IPS DF 6.9 (cell line): Measurements from ENCODE around the gene SCUBE3.

Experiments used
- DNase-seq: peaks from one replicate; pipeline ENCODE4 v3.0.0-alpha.2; 2013; ENCODE audit warnings: low read depth, low spot score
- H3K27ac ChIP-seq: one replicate; pipeline ENCODE4 v1.5.1; 2013; ENCODE audit warnings: low read length, control low read depth
- H3K27me3 ChIP-seq: 2 replicates; pipeline ENCODE4 v1.6.1; 2013; ENCODE audit warnings: mild to moderate bottlenecking, low read length; ENCODE audit not compliant: control insufficient read depth, insufficient read depth
- H3K36me3 ChIP-seq: 2 replicates; pipeline ENCODE4 v1.6.1; 2013; ENCODE audit warnings: low read length; ENCODE audit not compliant: control insufficient read depth, insufficient read depth
- H3K4me1 ChIP-seq: 2 replicates; pipeline ENCODE4 v1.6.1; 2013; ENCODE audit warnings: low read length; ENCODE audit not compliant: control insufficient read depth, insufficient read depth
- H3K4me3 ChIP-seq: 2 replicates; pipeline ENCODE4 v1.5.1; 2013; ENCODE audit warnings: mild to moderate bottlenecking, low read length
- H3K9me3 ChIP-seq: 2 replicates; pipeline ENCODE4 v1.6.1; 2013; ENCODE audit warnings: low read length, inconsistent platforms; ENCODE audit not compliant: control insufficient read depth, insufficient read depth
- WGBS: extraction: QIAGEN DNeasy Blood & Tissue Kit; methylation state at CpG from one replicate; pipeline ENCODE4 v1.1.7; 2013; ENCODE audit warnings: mixed read lengths, missing lambda C conversion rate; ENCODE audit not compliant: insufficient read length, insufficient coverage; 5-methylcytosine and 5-hydroxymethylcytosine counted together

Gene SCUBE3

DNA sequence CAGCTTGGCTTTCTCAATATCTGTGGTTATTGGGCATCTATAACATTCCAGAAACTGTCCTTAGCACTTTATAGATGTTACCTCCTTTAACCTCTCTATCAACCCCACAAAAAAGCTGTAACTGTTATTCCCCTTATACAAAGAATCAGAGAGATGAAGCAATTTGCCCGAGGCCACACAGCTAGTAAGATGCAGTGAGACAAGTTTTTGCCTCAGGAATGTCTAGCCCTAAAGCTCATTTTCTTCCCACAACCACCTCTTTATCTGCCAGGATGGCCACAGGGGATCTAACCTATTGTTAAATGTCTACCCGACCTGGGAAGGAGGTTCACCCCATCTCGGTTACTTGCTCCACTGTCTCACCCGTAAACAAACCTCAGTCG is 40.7 kb upstream of the SCUBE3 start:
- H3K9me3 ChIP-seq = no peaks in the 10 kb centered on the region
- no CpG with 5 or more reads among the region's 5 CpGs for WGBS
- H3K4me1 ChIP-seq = no peaks in the 10 kb centered on the region; the same call in 1 of the 2 replicates
- H3K27ac ChIP-seq = no peak overlapping the region
- H3K4me3 ChIP-seq = no peak overlapping the region
- no peaks in the 10 kb centered on the region for H3K27me3 ChIP-seq
- no peak for DNase-seq
- H3K36me3 ChIP-seq = no peaks in the 10 kb centered on the region

DNA sequence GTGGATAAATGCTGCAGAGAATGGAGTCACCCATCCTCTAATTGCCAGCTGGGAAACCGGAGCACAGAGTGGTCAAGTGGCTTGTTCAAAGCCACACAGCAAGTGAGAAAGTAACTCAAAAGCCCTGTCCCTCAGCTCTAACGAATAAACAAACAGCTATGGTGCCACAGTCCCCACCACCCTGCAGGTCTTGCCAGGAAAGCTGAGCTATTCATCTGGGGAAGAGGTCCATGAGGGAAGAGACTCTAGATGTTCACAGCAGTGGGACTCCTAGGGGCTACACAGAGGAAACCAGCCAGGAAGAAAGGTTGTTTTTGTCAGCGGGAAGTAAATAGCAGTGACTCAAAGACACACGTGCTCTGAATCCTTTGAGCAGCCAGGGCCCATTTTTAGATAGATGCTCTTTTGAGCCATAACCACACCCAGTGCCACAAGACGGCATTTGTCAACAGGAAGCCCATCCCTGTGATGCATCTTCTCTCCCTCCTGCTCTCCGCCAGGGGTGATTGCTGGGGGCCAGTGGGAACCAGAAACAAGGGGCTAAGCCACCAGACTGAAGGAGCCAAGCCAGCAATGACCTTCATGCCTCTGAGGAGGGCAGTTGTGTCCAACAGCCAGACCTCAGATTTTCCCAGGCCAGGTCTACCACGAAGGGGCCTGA is 40.2 kb upstream of the SCUBE3 start:
- WGBS = no CpG with 5 or more reads among the region's 7 CpGs
- Histone ChIP-seq H3K4me3 (no peak overlapping the region), H3K9me3 (no peaks in the 10 kb centered on the region), H3K4me1 (no peaks in the 10 kb centered on the region; the same call in 1 of the 2 replicates), H3K36me3 (no peaks in the 10 kb centered on the region), H3K27me3 (no peaks in the 10 kb centered on the region), H3K27ac (no peak overlapping the region)
- DNase-seq = no peak

DNA sequence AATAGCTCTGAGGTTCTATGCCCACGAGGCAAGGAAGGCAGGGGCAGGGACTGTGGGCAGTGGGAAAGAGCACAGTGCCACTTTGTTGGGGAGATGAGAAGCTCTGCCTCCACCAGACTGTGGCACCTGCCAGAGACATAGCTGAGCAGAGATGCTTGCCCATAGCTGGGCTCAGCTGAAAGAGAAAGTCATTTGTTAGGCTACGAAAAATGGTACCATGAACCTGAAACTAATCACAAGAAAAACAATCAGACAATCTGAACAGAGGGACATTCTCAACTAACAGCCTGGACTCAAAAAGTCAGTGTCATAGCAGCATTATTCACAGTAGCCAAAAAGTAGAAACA is 39.7 kb upstream of the SCUBE3 start:
- Histone ChIP-seq H3K27ac (no peak overlapping the region), H3K36me3 (no peaks in the 10 kb centered on the region)
- no peak for DNase-seq

DNA sequence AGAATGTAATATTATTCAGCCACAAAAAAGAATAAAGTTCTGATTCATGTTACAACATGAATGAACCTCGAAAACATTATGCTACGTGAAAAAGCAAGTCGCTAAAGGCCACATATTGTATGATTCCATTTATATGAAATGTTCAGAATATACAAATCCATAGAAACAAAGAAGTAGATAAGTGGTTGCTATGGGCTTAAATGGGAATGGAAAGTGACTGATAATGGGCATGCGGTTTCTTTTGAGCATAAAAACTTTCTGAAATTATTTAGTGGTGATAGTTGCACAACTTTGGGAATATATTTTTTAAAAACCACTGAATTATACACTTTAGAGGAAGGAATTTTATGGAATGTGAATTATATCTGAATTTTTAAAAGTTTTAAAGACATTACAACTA is 39.3 kb upstream of the SCUBE3 start:
- WGBS = no CpG with 5 or more reads among the region's 4 CpGs
- Histone ChIP-seq H3K27me3 (no peaks in the 10 kb centered on the region), H3K36me3 (no peaks in the 10 kb centered on the region), H3K4me3 (no peak overlapping the region), H3K9me3 (no peaks in the 10 kb centered on the region), H3K4me1 (no peaks in the 10 kb centered on the region), H3K27ac (no peak overlapping the region)
- no peak for DNase-seq

More for the DNA sequence above, 39.7 kb upstream of the SCUBE3 start:
- no peak overlapping the region for H3K4me3 ChIP-seq
- H3K27me3 ChIP-seq = no peaks in the 10 kb centered on the region
- no peaks in the 10 kb centered on the region for H3K9me3 ChIP-seq
- WGBS = no CpG with 5 or more reads among the region's 2 CpGs
- H3K4me1 ChIP-seq = no peaks in the 10 kb centered on the region

DNA sequence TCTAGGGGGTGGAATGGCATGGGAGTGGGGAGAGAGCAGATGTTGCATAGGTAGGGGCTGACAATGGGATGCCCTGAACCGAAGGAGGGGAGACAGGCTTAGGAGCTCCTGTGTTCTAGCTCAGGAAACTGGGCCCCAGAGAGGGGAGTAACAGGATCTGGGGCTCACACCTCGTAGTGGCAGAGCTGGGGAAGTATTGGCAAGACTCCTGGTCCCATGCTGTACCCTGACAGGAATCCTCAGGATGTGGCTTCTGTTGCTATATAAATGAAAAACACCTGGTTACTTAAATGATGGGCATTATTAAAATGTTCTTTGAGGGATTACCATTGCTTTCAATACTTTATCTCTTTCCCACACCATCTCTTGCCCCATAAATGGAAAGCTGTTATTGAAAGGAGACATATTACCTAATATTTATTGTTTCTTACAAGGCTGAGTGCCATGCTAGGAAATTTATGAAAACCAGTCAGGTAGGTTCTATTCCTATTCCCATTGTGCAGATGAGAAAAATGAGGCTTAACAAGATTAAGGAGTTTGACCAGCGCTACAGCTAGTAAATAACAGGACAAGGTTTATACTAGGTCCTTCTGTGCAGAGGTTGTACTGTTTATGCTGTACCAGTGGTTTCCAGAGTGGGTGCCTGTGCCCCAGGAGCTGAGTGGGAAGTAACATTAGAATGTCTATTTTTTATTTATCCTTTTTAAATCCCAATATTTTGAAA is 37.3 kb upstream of the SCUBE3 start:
- H3K27ac ChIP-seq = no peak overlapping the region

DNA sequence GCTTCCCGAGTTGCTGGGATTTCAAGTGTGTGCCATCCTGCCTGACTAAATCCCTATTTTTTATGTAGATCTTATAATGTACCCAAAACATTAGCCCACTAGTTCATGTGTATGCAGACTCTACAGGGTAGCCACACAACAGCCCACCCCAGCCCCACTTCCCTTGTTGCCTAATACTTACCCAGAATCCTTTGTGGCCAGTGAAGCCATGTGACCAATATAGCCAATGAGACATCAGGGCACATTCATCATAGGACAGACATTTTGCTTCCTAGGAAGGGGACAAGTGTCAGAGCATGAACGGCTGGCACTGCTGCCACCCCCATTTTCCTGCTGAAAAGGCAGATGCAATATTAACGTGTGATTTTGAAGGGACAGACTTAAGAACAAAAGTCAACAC is 36.6 kb upstream of the SCUBE3 start:
- no peaks in the 10 kb centered on the region for H3K9me3 ChIP-seq
- DNase-seq = no peak
- no peaks in the 10 kb centered on the region for H3K36me3 ChIP-seq
- no peak overlapping the region for H3K4me3 ChIP-seq
- H3K4me1 ChIP-seq = peaks cover 5% of the 10 kb centered on the region; the same call in 1 of the 2 replicates
- no CpG with 5 or more reads among the region's 3 CpGs for WGBS
- H3K27me3 ChIP-seq = no peaks in the 10 kb centered on the region; the same call in 1 of the 2 replicates
- no peak overlapping the region for H3K27ac ChIP-seq

More for the DNA sequence above, 37.3 kb upstream of the SCUBE3 start:
- no peaks in the 10 kb centered on the region for H3K36me3 ChIP-seq
- H3K4me1 ChIP-seq = no peaks in the 10 kb centered on the region
- no peaks in the 10 kb centered on the region for H3K9me3 ChIP-seq
- no CpG with 5 or more reads among the region's 3 CpGs for WGBS
- H3K4me3 ChIP-seq = no peak overlapping the region
- DNase-seq = no peak
- H3K27me3 ChIP-seq = no peaks in the 10 kb centered on the region

DNA sequence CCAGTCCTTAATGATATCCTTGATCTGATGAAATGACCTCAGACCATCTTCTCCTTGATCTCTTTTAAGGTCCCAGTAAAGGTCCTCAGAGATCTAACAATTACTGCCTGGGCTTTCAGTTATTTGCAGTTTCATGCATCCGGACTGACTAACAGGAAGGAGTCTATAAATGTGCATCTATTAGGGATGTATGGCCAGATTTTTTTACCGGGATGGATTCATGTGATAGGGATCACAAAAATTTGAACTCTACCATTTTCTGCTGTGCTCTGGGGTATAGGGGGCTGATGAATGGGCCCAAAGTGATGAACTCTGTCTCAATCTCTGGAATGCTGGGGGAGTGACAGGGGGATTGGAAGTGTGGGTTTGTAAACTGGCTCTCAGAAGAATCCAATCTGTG is 36.2 kb upstream of the SCUBE3 start:
- no CpG with 5 or more reads among the region's 2 CpGs for WGBS
- Histone ChIP-seq H3K27ac (no peak overlapping the region), H3K4me3 (no peak overlapping the region), H3K4me1 (peaks cover 5% of the 10 kb centered on the region; the same call in 1 of the 2 replicates), H3K36me3 (no peaks in the 10 kb centered on the region), H3K27me3 (no peaks in the 10 kb centered on the region; the same call in 1 of the 2 replicates), H3K9me3 (no peaks in the 10 kb centered on the region)
- DNase-seq = no peak

DNA sequence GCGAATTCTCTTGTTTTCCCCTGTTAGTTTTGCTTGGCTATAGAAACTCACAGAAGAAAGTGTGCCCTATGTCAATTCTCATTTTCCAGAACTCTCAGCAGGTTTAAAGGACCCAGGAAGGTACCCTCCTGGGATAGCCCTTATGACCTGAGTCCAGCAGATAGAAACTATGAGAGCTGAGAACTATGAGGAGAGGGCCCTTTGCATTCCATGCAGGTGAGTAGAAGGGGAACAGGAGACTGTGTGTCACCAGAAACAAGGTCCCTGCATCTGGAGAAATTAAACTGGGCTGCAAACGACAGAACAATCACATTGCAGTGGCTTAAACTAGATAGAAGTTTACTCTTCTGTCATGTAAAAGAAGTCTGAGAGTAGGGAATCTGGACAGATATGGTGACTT is 35.7 kb upstream of the SCUBE3 start:
- no peak overlapping the region for H3K27ac ChIP-seq
- H3K27me3 ChIP-seq = no peaks in the 10 kb centered on the region; the same call in 1 of the 2 replicates
- H3K9me3 ChIP-seq = no peaks in the 10 kb centered on the region
- H3K36me3 ChIP-seq = no peaks in the 10 kb centered on the region
- DNase-seq = no peak
- H3K4me1 ChIP-seq = peaks cover 5% of the 10 kb centered on the region; the same call in 1 of the 2 replicates
- H3K4me3 ChIP-seq = no peak overlapping the region
- WGBS = no CpG with 5 or more reads among the region's 2 CpGs

DNA sequence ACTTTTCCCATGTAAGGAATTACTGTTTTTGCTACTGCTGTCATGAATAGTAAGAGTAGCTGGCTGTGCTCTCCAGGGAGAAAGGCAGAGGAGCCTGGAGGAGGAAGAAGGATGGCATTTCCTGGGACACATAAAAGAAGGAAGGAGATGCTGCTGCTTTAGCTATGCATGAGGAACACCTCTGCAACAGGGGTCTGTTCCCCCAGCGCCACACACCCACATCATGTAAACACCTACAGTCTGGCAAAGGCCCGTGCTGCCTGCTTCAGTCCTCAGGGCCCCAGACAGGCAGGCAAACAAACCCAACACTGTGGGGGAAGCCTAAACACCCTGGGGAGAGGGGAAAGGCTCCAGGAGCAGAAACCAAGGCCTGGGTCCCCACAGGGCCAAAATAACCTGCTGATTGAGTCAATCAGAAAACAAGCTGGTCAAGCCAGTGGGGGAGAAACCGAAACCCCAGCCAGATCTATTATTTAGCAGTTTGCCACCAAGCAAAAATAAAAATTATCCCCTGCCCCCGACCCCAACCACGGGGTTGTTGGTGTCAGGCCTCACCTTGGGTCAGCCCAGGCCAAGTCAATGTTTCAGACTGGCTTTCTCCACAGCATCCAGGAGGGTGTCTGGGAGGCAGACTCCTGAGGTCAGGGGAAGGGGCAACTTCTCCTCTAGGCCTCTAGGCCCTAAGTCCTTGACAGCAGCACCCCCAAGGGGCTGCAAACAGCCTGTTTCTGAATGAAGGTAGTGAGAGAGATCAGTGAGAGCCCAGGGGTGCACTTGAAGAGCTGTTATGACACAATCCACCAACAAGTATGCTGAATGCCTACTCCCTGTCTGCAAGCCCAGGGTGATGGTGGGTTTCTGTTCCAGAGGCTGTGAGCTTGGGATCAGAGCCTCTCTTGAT is 34.6 kb upstream of the SCUBE3 start:
- H3K9me3 ChIP-seq = no peaks in the 10 kb centered on the region
- H3K27me3 ChIP-seq = peaks cover 1% of the 10 kb centered on the region; the same call in 1 of the 2 replicates
- peaks cover 5% of the 10 kb centered on the region; the same call in 1 of the 2 replicates for H3K4me1 ChIP-seq
- no peaks in the 10 kb centered on the region for H3K36me3 ChIP-seq
- no peak overlapping the region for H3K27ac ChIP-seq
- DNase-seq = no peak
- WGBS = no CpG with 5 or more reads among the region's 5 CpGs
- no peak overlapping the region for H3K4me3 ChIP-seq

DNA sequence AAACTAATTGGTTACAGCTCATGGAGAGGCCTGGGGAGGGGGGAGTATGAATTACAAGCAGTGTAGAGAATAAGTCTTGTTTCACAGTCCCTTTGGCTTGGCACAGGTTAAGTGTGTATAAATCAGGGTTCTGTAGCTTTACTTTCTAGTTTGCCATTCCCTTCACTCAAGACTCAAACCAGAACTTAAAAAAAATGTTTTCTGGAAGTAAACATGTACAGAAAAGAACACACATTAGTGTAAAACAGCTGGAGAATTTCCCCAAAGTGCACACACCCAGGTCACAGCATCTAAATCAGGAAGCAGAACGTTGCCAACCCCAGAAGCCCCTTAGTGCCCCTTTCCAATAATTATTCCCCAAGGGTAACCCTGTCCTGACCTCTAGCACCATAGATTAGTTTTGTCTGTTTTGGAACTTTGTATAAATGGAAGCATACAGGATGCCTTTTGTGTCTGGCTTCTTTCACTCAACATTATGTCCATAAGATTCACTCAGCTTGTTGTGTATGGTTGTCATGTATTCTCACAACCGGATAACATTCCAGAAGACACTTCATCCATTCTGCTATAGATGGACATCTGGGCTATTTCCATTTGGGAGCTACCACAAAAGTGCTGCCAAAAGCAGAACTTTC is 33.7 kb upstream of the SCUBE3 start:
- peaks cover 1% of the 10 kb centered on the region; the same call in 1 of the 2 replicates for H3K27me3 ChIP-seq
- H3K27ac ChIP-seq = no peak overlapping the region
- no peaks in the 10 kb centered on the region for H3K36me3 ChIP-seq
- WGBS = no CpG with 5 or more reads among the region's 2 CpGs
- peaks cover 5% of the 10 kb centered on the region; the same call in 1 of the 2 replicates for H3K4me1 ChIP-seq
- no peaks in the 10 kb centered on the region for H3K9me3 ChIP-seq
- DNase-seq = no peak
- H3K4me3 ChIP-seq = no peak overlapping the region
